Thyroid gland (tissue), 4 donors: ENCODE measurements around the gene EZR. TPM values are rescaled to one million over a fixed set of nuclear protein-coding genes. Genes with fewer than 3 reads are reported as not detected.
A peak's percentile ranks its signal among the peaks of the same experiment; 100 is the strongest.

Experiments
- DNase-seq, 2 donors: peaks; one replicate each; pipeline ENCODE4 v3.0.0-alpha.2; 2019
- H3K27ac ChIP-seq, 3 donors: fragments of 200-600 bp; sonication (generic); 1 replicate in 2 of 3; 2 replicates in 1 of 3; pipeline ENCODE4 v1.5.1; 2016 to 2019; ENCODE audit warnings: mild to moderate bottlenecking in 1 of 3, moderate library complexity in 1 of 3
- H3K27me3 ChIP-seq: fragments of 200-600 bp; sonication (generic); one replicate; pipeline ENCODE4 v1.5.1; 2019
- H3K36me3 ChIP-seq, 2 donors: fragments of 200-600 bp; sonication (generic); one replicate each; pipeline ENCODE4 v1.5.1; 2016 to 2019
- H3K4me1 ChIP-seq, 2 donors: fragments of 200-600 bp; sonication (generic); one replicate each; pipeline ENCODE4 v1.5.1; 2017 to 2019
- H3K4me3 ChIP-seq, 3 donors: fragments of 200-600 bp; sonication (generic); replicated peaks in 1 of 3; 1 replicate in 2 of 3; 2 replicates in 1 of 3; pipeline ENCODE4 v1.5.1; 2016; ENCODE audit warnings: mild to moderate bottlenecking in 1 of 3
- H3K9me3 ChIP-seq: fragments of 200-600 bp; sonication (generic); one replicate; pipeline ENCODE4 v1.5.1; 2017
- POLR2A ChIP-seq, 2 donors: fragments of 450-650 bp; IDR thresholded peaks; one replicate each; pipeline ENCODE4 v1.6.1; 2017; ENCODE audit warnings: antibody characterized with exemption in 2 of 2, mild to moderate bottlenecking in 2 of 2, moderate library complexity in 1 of 2
- WGBS, 2 donors: methylation state at CpG; one replicate each; pipeline ENCODE4 v1.1.5; 2017; 5-methylcytosine and 5-hydroxymethylcytosine counted together
- intact Hi-C: fragments of 100-400 bp; cut with DNase I; formaldehyde crosslinking; loops from one replicate; pipeline ENCODE4 v1.15.1; 2023
- total RNA-seq, 4 donors: library from RNA; depleted of rRNA; stranded (reverse); fragments of >200 nt; gene quantifications; one replicate each; pipeline ENCODE4 v1.2.3, GENCODE V29; 2016
- TF ChIP-seq, protein P1 (sequence below), 6 experiments: fragments of 200-600 bp in 3 of 6; fragments of 450-650 bp in 3 of 6; sonication (generic) in 3 of 6; IDR thresholded peaks; one replicate each; pipeline ENCODE4 v1.5.1; 2016 to 2019; ENCODE audit warnings: antibody characterized with exemption in 6 of 6, mild to moderate bottlenecking in 2 of 6, inconsistent platforms in 1 of 6, moderate library complexity in 1 of 6

Gene EZR
- total RNA-seq, 4 donors from 2014 or later, result 221 to 412 (median 339) TPM

DNA sequence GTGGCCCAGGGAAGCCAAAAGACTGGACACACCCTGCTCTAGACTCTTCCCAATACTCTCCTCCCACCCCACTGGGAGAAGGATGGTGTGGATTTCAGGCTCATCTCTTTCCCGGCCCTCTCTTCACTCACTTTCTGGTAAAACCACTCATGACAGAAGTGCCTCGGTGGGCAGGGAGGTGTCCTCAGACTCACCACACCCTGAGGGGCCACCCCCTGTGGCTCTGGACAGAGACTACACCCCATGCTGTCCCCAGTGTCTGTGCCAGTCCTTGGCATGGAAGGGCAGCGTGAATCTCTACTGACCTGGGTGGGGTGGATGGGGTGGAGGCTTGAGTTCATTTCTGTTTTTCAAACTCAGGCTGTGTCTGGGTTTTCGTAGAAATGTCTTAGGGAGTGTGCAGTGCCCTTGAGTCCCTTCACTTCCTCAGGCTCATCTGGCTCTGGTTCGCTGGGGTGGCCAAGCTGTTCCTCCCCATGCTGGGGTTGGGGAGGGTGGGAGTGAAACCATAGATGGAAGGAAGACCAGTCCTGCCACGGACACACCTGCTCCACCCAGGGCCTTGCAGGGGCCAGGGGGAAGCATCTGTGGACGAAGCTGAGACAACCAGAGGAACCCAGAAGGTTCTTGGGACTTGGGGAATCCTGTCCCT, 59.1 kb downstream of the EZR start:
- Histone ChIP-seq H3K27me3 (no peaks in the 10 kb centered on the region), H3K36me3 (peaks cover 7 to 11% of the 10 kb centered on the region in 2 donors), H3K27ac (peak overlapping the region; percentile 69 to 83 (median 77)), H3K4me3 (no peak overlapping the region), H3K4me1 (peaks cover 10 to 40% of the 10 kb centered on the region in 2 donors), H3K9me3 (no peaks in the 10 kb centered on the region)
- intact Hi-C loops, result no loop called here
- 87% methylated on average over 5 to 7 of the region's 7 CpGs for WGBS, 2 donors
- DNase-seq, result no peak
- TF ChIP-seq, protein P1, sequence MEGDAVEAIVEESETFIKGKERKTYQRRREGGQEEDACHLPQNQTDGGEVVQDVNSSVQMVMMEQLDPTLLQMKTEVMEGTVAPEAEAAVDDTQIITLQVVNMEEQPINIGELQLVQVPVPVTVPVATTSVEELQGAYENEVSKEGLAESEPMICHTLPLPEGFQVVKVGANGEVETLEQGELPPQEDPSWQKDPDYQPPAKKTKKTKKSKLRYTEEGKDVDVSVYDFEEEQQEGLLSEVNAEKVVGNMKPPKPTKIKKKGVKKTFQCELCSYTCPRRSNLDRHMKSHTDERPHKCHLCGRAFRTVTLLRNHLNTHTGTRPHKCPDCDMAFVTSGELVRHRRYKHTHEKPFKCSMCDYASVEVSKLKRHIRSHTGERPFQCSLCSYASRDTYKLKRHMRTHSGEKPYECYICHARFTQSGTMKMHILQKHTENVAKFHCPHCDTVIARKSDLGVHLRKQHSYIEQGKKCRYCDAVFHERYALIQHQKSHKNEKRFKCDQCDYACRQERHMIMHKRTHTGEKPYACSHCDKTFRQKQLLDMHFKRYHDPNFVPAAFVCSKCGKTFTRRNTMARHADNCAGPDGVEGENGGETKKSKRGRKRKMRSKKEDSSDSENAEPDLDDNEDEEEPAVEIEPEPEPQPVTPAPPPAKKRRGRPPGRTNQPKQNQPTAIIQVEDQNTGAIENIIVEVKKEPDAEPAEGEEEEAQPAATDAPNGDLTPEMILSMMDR (IDR thresholded peaks at IDR 0.05), result no peak
- no peak for TF ChIP-seq POLR2A (IDR thresholded peaks at IDR 0.05)

GRCh38 chr6:158758941-158759479, 60.2 kb downstream of the EZR start:
- peaks cover 8 to 35% of the 10 kb centered on the region in 2 donors for H3K4me1 ChIP-seq
- H3K4me3 ChIP-seq, result no peak overlapping the region
- DNase-seq, result no peak
- H3K36me3 ChIP-seq, result peaks cover 0 to 1% of the 10 kb centered on the region in 2 donors
- no peaks in the 10 kb centered on the region for H3K9me3 ChIP-seq
- peak overlapping the region in 2 of 3 donors; percentile 69 to 83 for H3K27ac ChIP-seq
- TF ChIP-seq, protein P1 (IDR thresholded peaks at IDR 0.05), result no peak
- no peaks in the 10 kb centered on the region for H3K27me3 ChIP-seq
- WGBS, 2 donors, result 88 to 98% methylated on average over 8 to 9 of the region's 18 CpGs
- intact Hi-C loops, result no loop called here

GRCh38 chr6:158758451-158758860, 60.7 kb downstream of the EZR start:
- 77 to 82% methylated on average over 7 to 9 of the region's 9 CpGs for WGBS, 2 donors
- no peak overlapping the region for H3K27ac ChIP-seq
- intact Hi-C loops, result no loop called here

DNA sequence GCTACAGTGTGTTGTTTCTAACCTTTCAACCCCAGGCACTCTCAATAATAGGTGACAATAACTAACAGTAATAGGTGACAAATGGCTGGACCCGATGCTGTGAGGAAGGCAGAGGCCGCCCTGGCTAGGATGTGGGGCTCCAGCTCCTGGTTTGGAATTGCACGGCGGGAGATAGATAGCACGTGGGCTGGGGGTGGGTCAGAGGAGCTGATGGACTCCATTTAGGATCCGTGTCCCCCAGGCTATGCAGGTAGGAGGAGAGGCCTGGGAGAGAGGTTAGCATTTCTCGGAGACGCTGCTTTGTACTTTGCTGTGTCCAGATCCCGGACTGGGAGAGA, 61.4 kb downstream of the EZR start:
- 80 to 89% methylated on average over 9 of the region's 9 CpGs for WGBS, 2 donors
- Histone ChIP-seq H3K4me1 (peaks cover 2 to 24% of the 10 kb centered on the region in 2 donors), H3K27me3 (no peaks in the 10 kb centered on the region), H3K27ac (no peak overlapping the region), H3K4me3 (no peak overlapping the region), H3K9me3 (no peaks in the 10 kb centered on the region), H3K36me3 (no peaks in the 10 kb centered on the region)
- intact Hi-C loops, result no loop called here
- DNase-seq, result no peak
- TF ChIP-seq, protein P1 (IDR thresholded peaks at IDR 0.05), result no peak

More at GRCh38 chr6:158758451-158758860, 60.7 kb downstream of the EZR start:
- TF ChIP-seq POLR2A (IDR thresholded peaks at IDR 0.05), result no peak
- TF ChIP-seq, protein P1 (IDR thresholded peaks at IDR 0.05), result no peak
- Histone ChIP-seq H3K27me3 (no peaks in the 10 kb centered on the region), H3K4me3 (no peak overlapping the region), H3K4me1 (peaks cover 2 to 30% of the 10 kb centered on the region in 2 donors), H3K36me3 (no peaks in the 10 kb centered on the region), H3K9me3 (no peaks in the 10 kb centered on the region)
- no peak for DNase-seq

DNA sequence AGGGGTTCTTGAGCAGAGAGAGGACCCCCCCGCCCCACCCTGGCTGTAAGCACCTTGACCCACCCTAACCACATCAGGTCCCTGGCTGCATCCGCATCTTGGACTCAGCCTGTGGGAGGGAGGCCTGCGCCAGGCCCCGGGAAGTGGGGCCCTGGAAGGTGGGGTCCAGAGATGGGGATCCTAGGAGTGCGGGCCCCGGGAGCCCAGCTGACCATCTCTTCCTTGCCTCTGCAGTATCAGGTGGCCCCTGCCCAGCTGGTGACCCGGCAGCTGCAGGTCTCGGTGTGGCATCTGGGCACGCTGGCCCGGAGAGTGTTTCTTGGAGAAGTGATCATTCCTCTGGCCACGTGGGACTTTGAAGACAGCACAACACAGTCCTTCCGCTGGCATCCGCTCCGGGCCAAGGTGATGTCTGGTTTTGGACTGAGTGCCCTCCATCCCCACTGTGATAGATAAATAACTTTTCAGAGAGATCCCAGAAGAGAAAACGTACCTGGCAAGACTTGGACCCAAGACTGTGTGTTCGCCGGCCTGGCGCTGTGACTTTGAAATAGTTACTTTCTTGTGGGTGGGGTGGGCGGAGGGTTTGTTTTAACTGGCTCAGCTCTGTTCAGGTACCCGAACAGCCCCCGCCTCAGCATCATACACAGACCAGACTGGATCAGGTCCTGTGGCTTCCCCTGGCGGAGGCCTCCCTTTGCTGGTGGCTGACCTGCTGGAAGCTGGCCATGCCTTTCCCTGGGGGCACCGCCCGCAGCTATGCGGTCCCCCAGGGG, 62.0 kb downstream of the EZR start:
- H3K4me1 ChIP-seq, result peaks cover 2 to 18% of the 10 kb centered on the region in 2 donors
- intact Hi-C loops, result no loop called here
- H3K27me3 ChIP-seq, result no peaks in the 10 kb centered on the region
- WGBS, 2 donors, result 89 to 91% methylated on average over 18 to 23 of the region's 25 CpGs
- H3K36me3 ChIP-seq, result no peaks in the 10 kb centered on the region
- TF ChIP-seq POLR2A (IDR thresholded peaks at IDR 0.05), result no peak
- TF ChIP-seq, protein P1 (IDR thresholded peaks at IDR 0.05), result no peak
- DNase-seq, result no peak
- no peak overlapping the region for H3K4me3 ChIP-seq
- H3K9me3 ChIP-seq, result no peaks in the 10 kb centered on the region
- H3K27ac ChIP-seq, result no peak overlapping the region
